Effector memory CD4-positive, alpha-beta T cell (primary cell): ENCODE measurements around the gene ELK3.
"Not testable (repeated sequence)": the region's sequence is repeated elsewhere in the genome, so short reads cannot be mapped to it uniquely, and the experiment has no call there.

Source experiments
- DNase-seq, 3 donors: peaks; one replicate each; pipeline ENCODE4 v3.0.0-alpha.2; 2020
- H3K27ac ChIP-seq: 2 replicates; pipeline ENCODE4 v1.7.0; 2013; ENCODE audit warnings: mild to moderate bottlenecking, low read length, moderate library complexity; ENCODE audit not compliant: insufficient read depth, poor library complexity, severe bottlenecking
- H3K27me3 ChIP-seq: replicated peaks from 2 replicates; pipeline ENCODE4 v1.7.0; 2013; ENCODE audit warnings: mild to moderate bottlenecking, low read length; ENCODE audit not compliant: insufficient read depth, control insufficient read depth, poor library complexity, severe bottlenecking
- H3K36me3 ChIP-seq: 2 replicates; pipeline ENCODE4 v1.7.0; 2013; ENCODE audit warnings: mild to moderate bottlenecking, low read length, moderate library complexity; ENCODE audit not compliant: control insufficient read depth, insufficient read depth
- H3K4me1 ChIP-seq: 2 replicates; pipeline ENCODE4 v1.7.0; 2013; ENCODE audit warnings: low read length, mild to moderate bottlenecking; ENCODE audit not compliant: control insufficient read depth, insufficient read depth, poor library complexity, severe bottlenecking
- H3K4me3 ChIP-seq: 2 replicates; pipeline ENCODE4 v1.7.0; 2013; ENCODE audit warnings: low read length, low read depth, mild to moderate bottlenecking; ENCODE audit not compliant: insufficient read depth, poor library complexity, severe bottlenecking
- H3K9me3 ChIP-seq: 2 replicates; pipeline ENCODE4 v1.7.0; 2013; ENCODE audit warnings: mild to moderate bottlenecking, low read length, moderate library complexity; ENCODE audit not compliant: control insufficient read depth

Gene ELK3

DNA sequence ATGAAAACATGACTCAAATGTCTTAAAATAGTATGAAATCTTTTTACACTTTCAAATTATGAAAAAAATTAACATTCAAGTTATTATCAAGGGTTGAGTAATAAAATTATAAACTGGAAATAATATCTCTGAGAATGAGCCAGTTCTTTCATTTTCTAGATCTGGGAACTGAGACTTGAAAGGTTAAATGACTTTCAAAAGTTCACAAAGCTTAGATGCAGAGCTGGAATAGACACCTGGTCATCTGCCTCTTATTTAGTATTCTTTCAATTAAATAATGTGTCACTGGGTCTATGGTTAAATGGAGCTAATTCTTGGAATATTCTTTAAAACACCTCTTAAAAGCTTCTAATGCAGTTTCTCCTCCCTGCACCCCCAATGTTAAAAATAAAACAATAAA, 119.4 kb downstream of the ELK3 start:
- H3K27me3 ChIP-seq: no peaks in the 10 kb centered on the region

GRCh38 chr12:96314723-96315122, 120.5 kb downstream of the ELK3 start:
- DNase-seq: no peak
- Histone ChIP-seq H3K4me3 (no peak overlapping the region), H3K4me1 (peaks cover 4% of the 10 kb centered on the region), H3K9me3 (no peaks in the 10 kb centered on the region), H3K27ac (no peak overlapping the region), H3K36me3 (peaks cover 4% of the 10 kb centered on the region), H3K27me3 (no peaks in the 10 kb centered on the region)

More for the DNA sequence above, 119.4 kb downstream of the ELK3 start:
- Histone ChIP-seq H3K27ac (no peak overlapping the region), H3K4me1 (peaks cover 4% of the 10 kb centered on the region), H3K4me3 (no peak overlapping the region), H3K36me3 (peaks cover 4% of the 10 kb centered on the region), H3K9me3 (no peaks in the 10 kb centered on the region)
- no peak for DNase-seq

DNA sequence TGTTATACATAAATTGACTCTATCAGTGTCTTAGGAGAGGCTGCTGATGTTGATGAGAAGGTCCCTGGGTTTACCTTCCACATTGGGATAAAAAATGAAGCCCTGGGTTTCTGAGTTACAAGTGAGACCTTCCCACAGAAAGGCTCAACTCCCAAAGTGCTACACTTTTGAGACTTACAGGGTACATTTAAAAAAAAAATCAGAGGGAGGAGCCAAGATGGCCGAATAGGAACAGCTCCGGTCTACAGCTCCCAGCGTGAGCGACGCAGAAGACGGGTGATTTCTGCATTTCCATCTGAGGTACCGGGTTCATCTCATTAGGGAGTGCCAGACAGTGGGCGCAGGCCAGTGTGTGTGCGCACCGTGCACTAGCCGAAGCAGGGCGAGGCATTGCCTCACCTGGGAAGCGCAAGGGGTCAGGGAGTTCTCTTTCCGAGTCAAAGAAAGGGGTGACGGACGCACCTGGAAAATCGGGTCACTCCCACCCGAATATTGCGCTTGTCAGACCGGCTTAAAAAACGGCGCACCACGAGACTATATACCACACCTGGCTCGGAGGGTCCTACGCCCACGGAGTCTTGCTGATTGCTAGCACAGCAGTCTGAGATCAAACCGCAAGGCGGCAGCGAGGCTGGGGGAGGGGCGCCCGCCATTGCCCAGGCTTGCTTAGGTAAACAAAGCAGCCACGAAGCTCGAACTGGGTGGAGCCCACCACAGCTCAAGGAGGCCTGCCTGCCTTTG, 121.7 kb downstream of the ELK3 start:
- peak overlapping the region; percentile 32 for H3K27ac ChIP-seq
- not testable (repeated sequence) for H3K9me3 ChIP-seq, H3K36me3 ChIP-seq, H3K27me3 ChIP-seq, H3K4me3 ChIP-seq, H3K4me1 ChIP-seq
- DNase-seq: peak in 2 of 3 donors; percentile 14 to 46

DNA sequence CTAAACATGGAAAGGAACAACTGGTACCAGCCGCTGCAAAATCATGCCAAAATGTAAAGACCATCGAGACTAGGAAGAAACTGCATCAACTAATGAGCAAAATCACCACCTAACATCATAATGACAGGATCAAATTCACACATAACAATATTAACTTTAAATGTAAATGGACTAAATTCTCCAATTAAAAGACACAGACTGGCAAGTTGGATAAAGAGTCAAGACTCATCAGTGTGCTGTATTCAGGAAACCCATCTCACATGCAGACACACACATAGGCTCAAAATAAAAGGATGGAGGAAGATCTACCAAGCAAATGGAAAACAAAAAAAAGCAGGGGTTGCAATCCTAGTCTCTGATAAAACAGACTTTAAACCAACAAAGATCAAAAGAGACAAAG, 123.6 kb downstream of the ELK3 start:
- DNase-seq, H3K9me3 ChIP-seq, H3K27me3 ChIP-seq, H3K27ac ChIP-seq, H3K36me3 ChIP-seq, H3K4me1 ChIP-seq, H3K4me3 ChIP-seq: not testable (repeated sequence)
